ENCODE measurements around the gene PTX4. TPM values are rescaled to one million over a fixed set of nuclear protein-coding genes. Genes with fewer than 3 reads are reported as not detected.

Gene PTX4
- total and polyA plus RNA-seq, 2 donors (not counting 3 experiments of a cell fraction or from before 2014, with no cell fraction given): 0.31 TPM; not detected in 1

DNA sequence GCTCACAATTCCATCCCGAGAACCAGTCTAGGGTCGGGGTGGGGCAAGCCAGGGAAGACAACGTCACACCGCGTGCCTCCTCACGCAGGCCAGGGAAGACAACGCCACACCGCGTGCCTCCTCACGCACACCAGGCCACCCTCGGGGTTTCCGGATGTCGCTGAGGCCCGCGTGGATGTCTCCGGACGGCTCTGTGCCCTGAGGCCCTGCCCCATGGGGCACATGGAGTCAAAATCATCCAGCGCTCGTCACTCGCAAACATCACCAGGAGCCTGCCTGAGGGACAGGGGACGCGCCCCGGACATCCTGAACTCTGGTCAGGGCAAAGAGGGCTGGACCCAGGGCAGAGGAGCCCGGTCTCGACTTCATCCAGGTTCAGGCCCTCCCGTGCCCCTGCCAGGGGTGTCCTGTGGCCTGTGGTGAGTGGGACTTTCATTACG lies 48.4 kb upstream of the PTX4 start:
- no peak overlapping the region for H3K4me3 ChIP-seq (replicated peaks in 1 of 3; ENCODE audit: insufficient read depth in 1 of 3, low read depth in 1 of 3, low read length in 3 of 3)
- ChIA-PET CTCF (interaction anchor here (0.6 kb wide), 1 partner anchor 11 kb away, joined by 4 read pairs; no protein-coding TSS in a partner anchor), POLR2A (no interaction called here)
- H3K9me1 ChIP-seq (replicated peaks; ENCODE audit: control insufficient read depth, extremely low read depth, insufficient read depth, low read length): no peaks in the 10 kb centered on the region
- peaks cover 6 to 39% of the 10 kb centered on the region in 2 experiments for H3K36me3 ChIP-seq (ENCODE audit: control insufficient read depth in 2 of 2, extremely low read depth in 1 of 2, insufficient read depth in 2 of 2, low read length in 2 of 2)
- no peaks in the 10 kb centered on the region for H3K9me3 ChIP-seq (replicated peaks; ENCODE audit: control insufficient read depth, insufficient read depth, low read length)
- BruUV-seq (replicated peaks): no TSS peak
- no peak overlapping the region for H3K4me2 ChIP-seq (ENCODE audit: insufficient read depth, low read length)
- TF ChIP-seq FOS (IDR thresholded peaks at IDR 0.05; ENCODE audit: borderline replicate concordance, insufficient read depth, low read length) (no peak), POLR2AphosphoS5 (IDR thresholded peaks at IDR 0.05; ENCODE audit: insufficient read depth, low read depth, low read length) (no peak), POLR2A (IDR thresholded peaks at IDR 0.05; ENCODE audit: low read depth, low read length) (no peak), GATA2 (IDR thresholded peaks at IDR 0.05; ENCODE audit: insufficient read depth, insufficient read length, low read depth, low read length) (no peak), EZH2 (IDR thresholded peaks at IDR 0.05; ENCODE audit: borderline replicate concordance, low read depth, low read length, severe bottlenecking) (no peak), MYC (IDR thresholded peaks at IDR 0.05; ENCODE audit: low read depth, low read length) (no peak), JUN (IDR thresholded peaks at IDR 0.05; ENCODE audit: borderline replicate concordance, insufficient read depth, insufficient read length, low read depth) (no peak)
- TF ChIP-seq, protein P1, sequence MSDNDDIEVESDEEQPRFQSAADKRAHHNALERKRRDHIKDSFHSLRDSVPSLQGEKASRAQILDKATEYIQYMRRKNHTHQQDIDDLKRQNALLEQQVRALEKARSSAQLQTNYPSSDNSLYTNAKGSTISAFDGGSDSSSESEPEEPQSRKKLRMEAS (IDR thresholded peaks at IDR 0.05; ENCODE audit: insufficient read depth, insufficient read length): no peak
- TF ChIP-seq, protein P2, sequence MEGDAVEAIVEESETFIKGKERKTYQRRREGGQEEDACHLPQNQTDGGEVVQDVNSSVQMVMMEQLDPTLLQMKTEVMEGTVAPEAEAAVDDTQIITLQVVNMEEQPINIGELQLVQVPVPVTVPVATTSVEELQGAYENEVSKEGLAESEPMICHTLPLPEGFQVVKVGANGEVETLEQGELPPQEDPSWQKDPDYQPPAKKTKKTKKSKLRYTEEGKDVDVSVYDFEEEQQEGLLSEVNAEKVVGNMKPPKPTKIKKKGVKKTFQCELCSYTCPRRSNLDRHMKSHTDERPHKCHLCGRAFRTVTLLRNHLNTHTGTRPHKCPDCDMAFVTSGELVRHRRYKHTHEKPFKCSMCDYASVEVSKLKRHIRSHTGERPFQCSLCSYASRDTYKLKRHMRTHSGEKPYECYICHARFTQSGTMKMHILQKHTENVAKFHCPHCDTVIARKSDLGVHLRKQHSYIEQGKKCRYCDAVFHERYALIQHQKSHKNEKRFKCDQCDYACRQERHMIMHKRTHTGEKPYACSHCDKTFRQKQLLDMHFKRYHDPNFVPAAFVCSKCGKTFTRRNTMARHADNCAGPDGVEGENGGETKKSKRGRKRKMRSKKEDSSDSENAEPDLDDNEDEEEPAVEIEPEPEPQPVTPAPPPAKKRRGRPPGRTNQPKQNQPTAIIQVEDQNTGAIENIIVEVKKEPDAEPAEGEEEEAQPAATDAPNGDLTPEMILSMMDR (IDR thresholded peaks at IDR 0.05; ENCODE audit: extremely low read depth in 1 of 2, insufficient read depth in 1 of 2, low read depth in 1 of 2, low read length in 2 of 2): no peak
- no peaks in the 10 kb centered on the region for H4K20me1 ChIP-seq (replicated peaks; ENCODE audit: control insufficient read depth, extremely low read depth, insufficient read depth, low read length)
- dilution Hi-C loops (cut with MboI; ENCODE audit: extremely low pct_ligation_motif_present, low sequenced_read_pairs) (no loop called here), intact Hi-C loops (cut with micrococcal nuclease) (no loop called here)
- no peaks in the 10 kb centered on the region for H3K27me3 ChIP-seq (ENCODE audit: control insufficient read depth in 2 of 2, insufficient read depth in 2 of 2, low read length in 2 of 2)
- FAIRE-seq (no peak), DNase-seq (ENCODE audit: low read depth, low spot score) (no peak)
- H2AFZ ChIP-seq (ENCODE audit: low read depth, low read length): no peak overlapping the region
- H3K27ac ChIP-seq (ENCODE audit: insufficient read depth, low read depth, low read length): no peak overlapping the region
- peaks cover 47% of the 10 kb centered on the region for H3K79me2 ChIP-seq (ENCODE audit: control insufficient read depth, insufficient read depth, low read length)
- peaks cover 38% of the 10 kb centered on the region for H3K4me1 ChIP-seq (ENCODE audit: control insufficient read depth, extremely low read depth, insufficient read depth, low read length)
- H3K9ac ChIP-seq (replicated peaks; ENCODE audit: extremely low read depth, insufficient read depth, low read length): no peak overlapping the region

All from endothelial cell of umbilical vein (primary cell).